Activated naive CD4-positive, alpha-beta T cell treated with anti-CD3 and anti-CD28 coated beads, Interleukin-2, amount 50 U/mL, for 24 hours (primary cell): Measurements from ENCODE around the gene SLC35G4.

ENCODE experiments used
- H3K27ac Mint-ChIP-seq: one replicate; pipeline ENCODE4 v1.8.0; 2021; ENCODE audit warnings: mild to moderate bottlenecking, mixed read lengths
- H3K27me3 Mint-ChIP-seq: one replicate; pipeline ENCODE4 v1.8.0; 2021; ENCODE audit warnings: mixed read lengths
- H3K36me3 Mint-ChIP-seq: one replicate; pipeline ENCODE4 v1.8.0; 2021; ENCODE audit warnings: mixed read lengths
- H3K4me1 Mint-ChIP-seq: one replicate; pipeline ENCODE4 v1.8.0; 2021; ENCODE audit warnings: mixed read lengths
- H3K4me3 Mint-ChIP-seq: one replicate; pipeline ENCODE4 v1.8.0; 2021; ENCODE audit warnings: mild to moderate bottlenecking, mixed read lengths
- H3K9me3 Mint-ChIP-seq: one replicate; pipeline ENCODE4 v1.8.0; 2021; ENCODE audit warnings: mixed read lengths

Gene SLC35G4

GRCh38 chr18:11657554-11657953 is 48.2 kb downstream of the SLC35G4 start:
- H3K4me1 Mint-ChIP-seq: peaks cover 5% of the 10 kb centered on the region
- no peaks in the 10 kb centered on the region for H3K36me3 Mint-ChIP-seq
- peaks cover 29% of the 10 kb centered on the region for H3K27me3 Mint-ChIP-seq
- no peak overlapping the region for H3K27ac Mint-ChIP-seq
- H3K9me3 Mint-ChIP-seq: no peaks in the 10 kb centered on the region
- no peak overlapping the region for H3K4me3 Mint-ChIP-seq

DNA sequence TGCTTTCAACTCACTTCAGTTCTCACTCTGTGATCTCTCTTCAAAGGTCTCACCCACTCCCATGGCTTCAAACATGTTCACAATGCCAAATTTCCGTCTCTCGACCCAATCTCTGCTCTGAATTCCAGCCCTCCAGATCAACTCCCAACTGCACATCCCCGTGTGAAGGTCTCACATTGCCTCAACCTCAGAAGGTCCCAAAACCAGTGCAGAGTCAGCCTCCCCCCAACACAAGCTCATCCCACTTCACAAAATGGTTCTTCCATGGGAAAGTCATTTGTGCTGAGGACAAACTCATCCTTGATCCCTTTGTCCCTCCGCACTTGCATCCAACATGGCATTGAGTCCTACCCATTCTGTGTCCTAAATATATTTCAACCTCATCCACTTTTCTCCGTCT is 48.6 kb downstream of the SLC35G4 start:
- Mint-ChIP-seq H3K4me1 (peaks cover 5% of the 10 kb centered on the region), H3K27ac (no peak overlapping the region), H3K36me3 (no peaks in the 10 kb centered on the region), H3K9me3 (no peaks in the 10 kb centered on the region), H3K27me3 (peaks cover 29% of the 10 kb centered on the region), H3K4me3 (no peak overlapping the region)

DNA sequence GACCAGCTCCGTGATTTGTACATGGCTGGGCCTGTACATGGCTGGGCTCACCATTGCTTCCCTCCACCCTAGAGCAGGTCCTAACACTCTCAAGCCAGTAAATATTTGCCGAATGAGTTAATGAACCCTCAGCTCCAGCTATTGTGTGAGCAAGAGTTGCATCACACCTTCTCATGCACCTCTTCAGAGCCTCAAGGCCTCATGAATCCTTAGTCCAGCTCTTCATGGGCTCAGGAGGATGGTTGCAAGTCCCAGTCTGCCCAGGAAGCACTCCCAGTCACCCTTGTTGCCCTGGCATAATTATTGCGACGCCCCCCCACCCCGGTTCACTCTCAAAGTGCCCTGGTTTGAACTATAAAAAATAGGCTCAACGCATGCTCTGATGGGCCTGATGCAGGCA is 49.6 kb downstream of the SLC35G4 start:
- no peaks in the 10 kb centered on the region for H3K9me3 Mint-ChIP-seq
- H3K27me3 Mint-ChIP-seq: peaks cover 25% of the 10 kb centered on the region
- no peak overlapping the region for H3K4me3 Mint-ChIP-seq
- H3K27ac Mint-ChIP-seq: no peak overlapping the region
- peaks cover 5% of the 10 kb centered on the region for H3K4me1 Mint-ChIP-seq
- no peaks in the 10 kb centered on the region for H3K36me3 Mint-ChIP-seq
